Fibroblast of villous mesenchyme (primary cell): Measurements from ENCODE around the gene IDUA. TPM values are rescaled to one million over a fixed set of nuclear protein-coding genes. Genes with fewer than 3 reads are reported as not detected.

Experiments used
- DNase-seq: peaks from one replicate; pipeline ENCODE4 v3.0.0-alpha.2; 2010; ENCODE audit warnings: low read depth
- H3K4me3 ChIP-seq: 2 replicates; pipeline ENCODE4 v1.5.1; 2011; ENCODE audit warnings: low read depth, mild to moderate bottlenecking, low read length
- total RNA-seq: library from RNA; depleted of rRNA; stranded (reverse); fragments of >200 nt; gene quantifications from 2 replicates; pipeline ENCODE4 v1.2.3, GENCODE V29; 2012
- TF ChIP-seq, protein P1 (sequence below): IDR thresholded peaks from 2 replicates; pipeline ENCODE4 v1.5.1; 2012; ENCODE audit warnings: low read depth, mild to moderate bottlenecking, low read length; ENCODE audit not compliant: insufficient read depth

The IDUA gene
- total RNA-seq, 1 donor, result 10.4 TPM

GRCh38 chr4:1012034-1012739 lies 25.3 kb downstream of the IDUA start:
- peak overlapping the region; percentile 54 for H3K4me3 ChIP-seq
- DNase-seq, result no peak
- TF ChIP-seq, protein P1, sequence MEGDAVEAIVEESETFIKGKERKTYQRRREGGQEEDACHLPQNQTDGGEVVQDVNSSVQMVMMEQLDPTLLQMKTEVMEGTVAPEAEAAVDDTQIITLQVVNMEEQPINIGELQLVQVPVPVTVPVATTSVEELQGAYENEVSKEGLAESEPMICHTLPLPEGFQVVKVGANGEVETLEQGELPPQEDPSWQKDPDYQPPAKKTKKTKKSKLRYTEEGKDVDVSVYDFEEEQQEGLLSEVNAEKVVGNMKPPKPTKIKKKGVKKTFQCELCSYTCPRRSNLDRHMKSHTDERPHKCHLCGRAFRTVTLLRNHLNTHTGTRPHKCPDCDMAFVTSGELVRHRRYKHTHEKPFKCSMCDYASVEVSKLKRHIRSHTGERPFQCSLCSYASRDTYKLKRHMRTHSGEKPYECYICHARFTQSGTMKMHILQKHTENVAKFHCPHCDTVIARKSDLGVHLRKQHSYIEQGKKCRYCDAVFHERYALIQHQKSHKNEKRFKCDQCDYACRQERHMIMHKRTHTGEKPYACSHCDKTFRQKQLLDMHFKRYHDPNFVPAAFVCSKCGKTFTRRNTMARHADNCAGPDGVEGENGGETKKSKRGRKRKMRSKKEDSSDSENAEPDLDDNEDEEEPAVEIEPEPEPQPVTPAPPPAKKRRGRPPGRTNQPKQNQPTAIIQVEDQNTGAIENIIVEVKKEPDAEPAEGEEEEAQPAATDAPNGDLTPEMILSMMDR, result no peak

- H3K4me3 ChIP-seq, result no peak overlapping the region
- TF ChIP-seq, protein P1, result no peak
- DNase-seq, result no peak
Observed at GRCh38 chr4:1013225-1014073, 26.6 kb downstream of the IDUA start.

DNA sequence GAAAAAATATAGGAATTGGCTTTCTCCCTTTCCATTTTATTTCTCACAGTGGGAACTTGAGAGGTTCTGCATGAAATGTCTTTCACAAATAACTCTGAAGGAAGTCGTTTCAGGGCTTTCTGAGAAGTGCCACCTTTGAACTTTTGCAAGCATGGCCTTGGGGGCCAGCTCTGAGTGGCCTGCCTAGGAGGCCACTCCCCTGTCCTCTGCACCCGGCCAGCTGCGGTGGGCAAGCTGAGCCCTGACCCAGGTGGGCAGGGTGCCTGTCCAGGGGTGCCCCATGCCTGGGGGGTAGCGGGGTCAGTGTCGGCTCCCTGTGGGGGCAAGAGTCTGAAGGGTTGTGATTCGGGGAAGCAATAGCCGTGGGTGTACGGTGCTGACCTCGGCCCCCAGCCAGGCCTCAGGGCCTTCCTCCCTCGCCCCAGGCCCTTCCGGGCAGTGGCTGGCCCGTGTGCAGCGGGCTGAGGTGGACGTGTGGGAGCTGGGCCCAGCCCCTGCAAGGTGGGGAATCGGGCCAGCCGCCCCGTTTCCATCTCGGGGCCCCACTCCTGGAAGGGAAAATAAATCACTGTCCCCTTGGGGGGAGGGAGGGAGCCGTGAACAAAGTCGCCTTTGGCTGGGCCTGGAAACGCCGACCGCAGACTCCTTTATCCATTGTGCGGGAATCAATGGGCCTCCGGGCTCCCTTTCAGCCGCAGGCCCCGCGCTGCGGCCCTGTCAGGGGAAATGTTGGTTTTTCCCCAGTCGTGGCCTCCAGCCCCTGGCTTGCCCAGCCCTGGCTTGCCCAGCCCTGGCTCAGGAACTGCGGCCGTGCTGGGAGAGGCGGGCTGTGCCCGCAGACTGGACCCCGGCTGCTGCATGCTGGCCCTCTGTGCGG lies 27.7 kb downstream of the IDUA start:
- H3K4me3 ChIP-seq, result no peak overlapping the region
- DNase-seq, result no peak
- TF ChIP-seq, protein P1, result no peak

DNA sequence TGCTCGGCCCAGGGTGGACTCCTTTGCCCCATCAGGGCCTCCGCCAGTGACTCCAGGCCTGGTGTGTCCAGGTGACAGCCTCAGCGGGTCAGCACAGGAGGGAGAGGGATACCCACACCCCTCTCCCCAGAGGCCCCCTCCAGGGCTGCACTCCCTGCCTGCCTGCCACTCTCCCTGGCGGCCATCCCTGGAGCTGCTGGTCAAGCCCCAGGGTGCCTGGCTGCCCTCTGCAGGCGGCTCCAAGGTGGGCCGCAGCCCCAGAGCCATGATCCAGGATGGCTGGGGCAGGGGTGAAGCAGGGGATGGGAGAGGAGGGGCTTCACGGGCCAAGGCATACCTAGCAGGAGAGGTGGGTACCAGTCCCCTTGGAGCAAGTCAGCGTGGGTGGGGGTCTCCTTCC lies 28.3 kb downstream of the IDUA start:
- no peak overlapping the region for H3K4me3 ChIP-seq
- DNase-seq, result no peak
- TF ChIP-seq, protein P1, result no peak

- no peak for DNase-seq
- H3K4me3 ChIP-seq, result no peak overlapping the region
- TF ChIP-seq, protein P1, result no peak
Observed at GRCh38 chr4:1015746-1016145, 28.9 kb downstream of the IDUA start.

- DNase-seq, result no peak
- TF ChIP-seq, protein P1, result no peak
- H3K4me3 ChIP-seq, result no peak overlapping the region
Observed at GRCh38 chr4:1017211-1017610, 30.4 kb downstream of the IDUA start.
